Gastrocnemius medialis (tissue), 4 donors: Measurements from ENCODE around the gene CRHR1. TPM values are rescaled to one million over a fixed set of nuclear protein-coding genes. Genes with fewer than 3 reads are reported as not detected.

Experiments used
- ATAC-seq, 2 donors: fragments of 150-250 bp; one replicate each; pipeline ENCODE4 v1.9.1; 2016
- DNase-seq, 2 donors: peaks; one replicate each; pipeline ENCODE4 v3.0.0-alpha.2; 2019
- H3K27ac ChIP-seq, 4 donors: fragments of 200-600 bp; sonication (generic); 1 replicate in 1 of 4; 2 replicates in 3 of 4; pipeline ENCODE4 v1.5.1; 2016 to 2018; ENCODE audit warnings: mild to moderate bottlenecking in 2 of 4, moderate library complexity in 1 of 4
- H3K27me3 ChIP-seq, 3 donors: fragments of 200-600 bp; sonication (generic) in 2 of 3; 1 replicate in 1 of 3; 2 replicates in 2 of 3; pipeline versions ENCODE4 v1.5.1 to v1.6.0; 2016 to 2019; ENCODE audit warnings: mild to moderate bottlenecking in 1 of 3, moderate library complexity in 1 of 3
- H3K36me3 ChIP-seq, 2 donors: fragments of 200-600 bp; sonication (generic) in 1 of 2; one replicate each; pipeline ENCODE4 v1.5.1; 2017 to 2018
- H3K4me1 ChIP-seq, 2 donors: fragments of 200-600 bp; sonication (generic) in 1 of 2; one replicate each; pipeline ENCODE4 v1.5.1; 2016 to 2017; ENCODE audit warnings: mild to moderate bottlenecking in 2 of 2
- H3K4me3 ChIP-seq, 4 donors: fragments of 200-600 bp; sonication (generic) in 3 of 4; 1 replicate in 1 of 4; 2 replicates in 3 of 4; pipeline ENCODE4 v1.5.1; 2016 to 2019; ENCODE audit warnings: mild to moderate bottlenecking in 2 of 4
- H3K9me3 ChIP-seq, 3 donors: fragments of 200-600 bp; sonication (generic) in 2 of 3; 1 replicate in 1 of 3; 2 replicates in 2 of 3; pipeline ENCODE4 v1.5.1; 2016 to 2019
- POLR2A ChIP-seq, 2 donors: fragments of 450-650 bp; IDR thresholded peaks; one replicate each; pipeline ENCODE4 v1.6.1; 2017; ENCODE audit warnings: antibody characterized with exemption in 2 of 2, mild to moderate bottlenecking in 2 of 2, moderate library complexity in 2 of 2
- in situ Hi-C, 4 donors: fragments of 200-750 bp; cut with MboI; loops; one replicate each; pipeline versions ENCODE4 v1.15.0 to v1.8.0; 2017; ENCODE audit warnings: low sequenced_read_pairs in 4 of 4
- intact Hi-C: fragments of 100-400 bp; cut with DNase I; formaldehyde crosslinking; loops from one replicate; pipeline ENCODE4 v1.15.1; 2023; ENCODE audit warnings: low total_unique reads
- total RNA-seq, 4 donors: library from RNA; depleted of rRNA; stranded (reverse); fragments of >200 nt; gene quantifications; one replicate each; pipeline versions ENCODE4 v1.1.0 to v1.2.3, GENCODE V29; 2016
- TF ChIP-seq, protein P1 (sequence below), 5 experiments: fragments of 450-650 bp in 3 of 5; fragments of 200-600 bp in 2 of 5; sonication (generic) in 2 of 5; IDR thresholded peaks in 4 of 5; conservative IDR thresholded peaks in 1 of 5; 1 replicate in 4 of 5; 2 replicates in 1 of 5; pipeline ENCODE4 v1.5.1; 2016 to 2019; ENCODE audit warnings: antibody characterized with exemption in 5 of 5, mild to moderate bottlenecking in 3 of 5, moderate library complexity in 3 of 5

Gene CRHR1
- total RNA-seq, 4 donors from 2014 or later = not detected

DNA sequence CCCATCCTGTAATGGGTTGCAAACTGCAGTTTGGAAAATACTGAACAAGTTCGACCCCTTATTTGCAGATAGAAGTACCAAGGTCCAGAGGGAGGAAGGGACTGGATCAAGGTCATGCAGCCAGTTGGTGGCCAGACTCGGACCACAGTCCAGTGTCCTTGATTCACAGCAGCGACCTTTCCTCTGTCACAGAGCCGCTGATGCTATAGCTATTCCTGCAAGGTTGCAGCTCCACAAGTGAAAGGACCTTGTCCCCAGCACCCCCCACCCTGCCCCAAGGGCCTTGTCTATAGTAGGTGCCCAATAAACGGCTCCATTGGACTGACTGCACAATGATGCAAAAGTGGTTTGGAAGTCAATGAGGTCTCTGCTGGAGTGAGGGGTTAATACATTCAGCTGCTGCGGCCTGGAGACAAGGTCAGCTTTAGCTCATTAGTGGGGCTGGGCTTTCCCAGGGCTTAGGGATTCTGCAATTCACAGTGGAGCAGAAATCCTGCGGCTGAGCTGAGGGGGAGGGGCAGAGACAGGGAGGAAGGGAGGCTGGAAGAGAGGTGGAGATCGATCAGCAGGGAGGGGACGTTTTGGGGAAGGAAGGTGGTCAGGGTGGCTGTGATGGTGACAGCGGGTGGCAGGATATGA is 13.4 kb upstream of the CRHR1 start:
- no peaks in the 10 kb centered on the region for H3K36me3 ChIP-seq
- no peak overlapping the region for H3K4me3 ChIP-seq
- in situ Hi-C loops (no loop called here), intact Hi-C loops (no loop called here)
- H3K9me3 ChIP-seq = no peaks in the 10 kb centered on the region
- no peak for TF ChIP-seq POLR2A (IDR thresholded peaks at IDR 0.05)
- TF ChIP-seq, protein P1, sequence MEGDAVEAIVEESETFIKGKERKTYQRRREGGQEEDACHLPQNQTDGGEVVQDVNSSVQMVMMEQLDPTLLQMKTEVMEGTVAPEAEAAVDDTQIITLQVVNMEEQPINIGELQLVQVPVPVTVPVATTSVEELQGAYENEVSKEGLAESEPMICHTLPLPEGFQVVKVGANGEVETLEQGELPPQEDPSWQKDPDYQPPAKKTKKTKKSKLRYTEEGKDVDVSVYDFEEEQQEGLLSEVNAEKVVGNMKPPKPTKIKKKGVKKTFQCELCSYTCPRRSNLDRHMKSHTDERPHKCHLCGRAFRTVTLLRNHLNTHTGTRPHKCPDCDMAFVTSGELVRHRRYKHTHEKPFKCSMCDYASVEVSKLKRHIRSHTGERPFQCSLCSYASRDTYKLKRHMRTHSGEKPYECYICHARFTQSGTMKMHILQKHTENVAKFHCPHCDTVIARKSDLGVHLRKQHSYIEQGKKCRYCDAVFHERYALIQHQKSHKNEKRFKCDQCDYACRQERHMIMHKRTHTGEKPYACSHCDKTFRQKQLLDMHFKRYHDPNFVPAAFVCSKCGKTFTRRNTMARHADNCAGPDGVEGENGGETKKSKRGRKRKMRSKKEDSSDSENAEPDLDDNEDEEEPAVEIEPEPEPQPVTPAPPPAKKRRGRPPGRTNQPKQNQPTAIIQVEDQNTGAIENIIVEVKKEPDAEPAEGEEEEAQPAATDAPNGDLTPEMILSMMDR (IDR thresholded peaks at IDR 0.05 in 4 of 5, conservative IDR thresholded peaks at IDR 0.05 in 1 of 5) = no peak
- H3K27ac ChIP-seq = no peak overlapping the region
- DNase-seq = no peak
- ATAC-seq = no peak
- H3K27me3 ChIP-seq = peaks cover 0 to 5% (median 0%) of the 10 kb centered on the region in 3 donors
- peaks cover 0 to 3% of the 10 kb centered on the region in 2 donors for H3K4me1 ChIP-seq

DNA sequence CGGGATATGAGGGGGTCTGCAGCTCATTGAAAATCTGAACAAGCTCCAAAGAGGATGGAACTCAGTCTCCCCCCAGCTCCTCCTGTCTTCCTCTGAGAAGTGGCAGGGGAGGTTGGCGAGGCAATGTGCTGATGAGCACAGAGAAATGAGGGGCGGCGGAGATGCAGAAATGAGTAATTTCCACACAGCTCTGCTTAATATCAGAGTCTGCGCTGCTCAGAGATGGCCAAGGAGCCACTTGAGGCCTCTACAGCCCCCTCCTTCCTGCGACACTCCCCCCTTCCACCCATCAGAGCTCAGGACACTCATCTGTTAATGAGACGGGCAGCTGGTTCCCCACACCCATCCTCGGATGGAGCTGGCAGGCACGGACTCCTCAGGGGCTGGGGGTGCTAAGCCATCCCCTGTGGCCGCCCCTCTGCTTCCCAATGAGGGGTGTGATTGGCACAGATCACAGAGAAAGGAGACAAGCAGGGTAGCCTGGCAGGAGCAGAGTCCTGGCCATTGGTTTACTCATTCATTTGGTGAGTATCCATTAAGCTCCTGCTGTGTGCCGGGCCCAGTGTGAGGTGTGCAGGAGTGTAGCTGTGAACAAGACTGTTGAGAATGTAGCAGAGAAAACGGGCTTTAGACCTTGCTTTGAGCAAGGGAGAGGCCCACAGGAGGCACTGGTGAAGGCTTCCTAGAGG is 12.7 kb upstream of the CRHR1 start:
- TF ChIP-seq, protein P1 (IDR thresholded peaks at IDR 0.05 in 4 of 5, conservative IDR thresholded peaks at IDR 0.05 in 1 of 5) = no peak
- TF ChIP-seq POLR2A (IDR thresholded peaks at IDR 0.05) = no peak
- in situ Hi-C loops (no loop called here), intact Hi-C loops (no loop called here)
- Histone ChIP-seq H3K27ac (no peak overlapping the region), H3K4me1 (peaks cover 0 to 3% of the 10 kb centered on the region in 2 donors), H3K27me3 (peaks cover 0 to 5% (median 0%) of the 10 kb centered on the region in 3 donors), H3K9me3 (no peaks in the 10 kb centered on the region), H3K4me3 (no peak overlapping the region), H3K36me3 (no peaks in the 10 kb centered on the region)
- DNase-seq = no peak
- no peak for ATAC-seq

DNA sequence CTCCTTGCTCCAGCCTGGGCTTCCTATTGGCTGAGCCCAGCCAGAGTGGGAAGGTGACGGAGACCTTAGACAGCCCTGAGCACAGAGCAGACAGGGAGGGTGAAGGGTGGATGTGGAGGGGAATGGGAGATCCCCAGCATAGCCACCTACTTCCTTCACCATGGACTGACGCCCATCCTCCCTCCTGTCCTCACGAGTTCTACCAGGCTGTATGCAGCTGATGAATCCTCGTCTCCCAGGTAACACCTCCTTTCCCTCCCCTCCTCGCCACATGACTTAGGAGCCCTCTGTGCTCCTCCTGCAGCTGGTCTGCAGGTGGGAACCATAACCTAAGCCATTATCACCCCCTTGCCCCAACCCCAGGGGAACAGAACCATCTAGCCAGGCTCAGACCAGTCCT is 9.0 kb upstream of the CRHR1 start:
- Histone ChIP-seq H3K4me1 (no peaks in the 10 kb centered on the region), H3K27me3 (peaks cover 0 to 10% (median 0%) of the 10 kb centered on the region in 3 donors), H3K36me3 (no peaks in the 10 kb centered on the region), H3K9me3 (no peaks in the 10 kb centered on the region), H3K4me3 (no peak overlapping the region), H3K27ac (no peak overlapping the region)
- in situ Hi-C loops (no loop called here), intact Hi-C loops (no loop called here)
- no peak for TF ChIP-seq POLR2A (IDR thresholded peaks at IDR 0.05)
- TF ChIP-seq, protein P1 (IDR thresholded peaks at IDR 0.05 in 4 of 5, conservative IDR thresholded peaks at IDR 0.05 in 1 of 5) = no peak
- ATAC-seq = no peak
- no peak for DNase-seq

DNA sequence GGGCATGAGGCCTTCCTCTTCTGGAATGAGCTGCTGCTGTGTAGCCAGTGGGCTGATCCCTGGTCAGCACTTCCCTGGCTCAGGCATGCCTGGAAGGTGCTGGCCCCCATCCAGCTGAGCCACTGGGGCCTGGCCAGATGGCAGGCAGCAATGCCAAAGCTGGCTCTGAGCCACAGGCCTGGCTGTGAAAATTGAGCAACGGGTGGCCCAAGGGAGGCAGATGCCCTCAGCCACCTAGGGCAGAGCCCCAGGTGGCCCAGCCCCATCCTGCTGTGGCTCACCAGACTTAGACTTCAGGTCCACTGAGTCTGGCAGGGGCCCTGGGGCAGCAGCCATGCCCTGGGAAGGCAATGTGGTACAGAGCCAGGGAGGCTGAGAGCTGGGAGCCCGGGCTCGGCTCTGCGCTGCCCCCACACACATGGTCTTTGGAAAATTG is 8.5 kb upstream of the CRHR1 start:
- intact Hi-C loops = no loop called here
- no peak overlapping the region for H3K4me3 ChIP-seq
- ATAC-seq (peak; percentile 28 to 44), DNase-seq (peak in 1 of 2 donors; percentile 29)
- no peaks in the 10 kb centered on the region for H3K36me3 ChIP-seq
- H3K27me3 ChIP-seq = peaks cover 0 to 10% (median 0%) of the 10 kb centered on the region in 3 donors
- TF ChIP-seq POLR2A (IDR thresholded peaks at IDR 0.05) = no peak
- TF ChIP-seq, protein P1 (IDR thresholded peaks at IDR 0.05 in 4 of 5, conservative IDR thresholded peaks at IDR 0.05 in 1 of 5) = no peak
- H3K27ac ChIP-seq = no peak overlapping the region
- H3K9me3 ChIP-seq = no peaks in the 10 kb centered on the region
- in situ Hi-C loops = no loop called here
- H3K4me1 ChIP-seq = no peaks in the 10 kb centered on the region
